Caki2 (cell line): ENCODE data around the gene KCNJ6. TPM values are rescaled to one million over a fixed set of nuclear protein-coding genes. Genes with fewer than 3 reads are reported as not detected.
A peak's percentile ranks its signal among the peaks of the same experiment; 100 is the strongest.
"Not testable (repeated sequence)": the region's sequence is repeated elsewhere in the genome, so short reads cannot be mapped to it uniquely, and the experiment has no call there.

Experiments
- DNase-seq: peaks from one replicate; pipeline ENCODE4 v3.0.0-alpha.2; 2015; ENCODE audit warnings: low read depth
- in situ Hi-C: cut with HindIII; loops from 2 replicates; pipeline ENCODE4 v1.10.0; 2016; ENCODE audit warnings: low sequenced_read_pairs, low pct_unique_long_range_greater_than_20kb, mixed read lengths
- total RNA-seq: library from RNA; depleted of rRNA; stranded (reverse); fragments of >200 nt; shearing (Covaris generic); gene quantifications from 2 replicates; pipeline ENCODE4 v1.2.3, GENCODE V29; 2014; ENCODE audit warnings: low replicate concordance

The KCNJ6 gene
- total RNA-seq, 1 experiment from 2014 or later: not detected

DNA sequence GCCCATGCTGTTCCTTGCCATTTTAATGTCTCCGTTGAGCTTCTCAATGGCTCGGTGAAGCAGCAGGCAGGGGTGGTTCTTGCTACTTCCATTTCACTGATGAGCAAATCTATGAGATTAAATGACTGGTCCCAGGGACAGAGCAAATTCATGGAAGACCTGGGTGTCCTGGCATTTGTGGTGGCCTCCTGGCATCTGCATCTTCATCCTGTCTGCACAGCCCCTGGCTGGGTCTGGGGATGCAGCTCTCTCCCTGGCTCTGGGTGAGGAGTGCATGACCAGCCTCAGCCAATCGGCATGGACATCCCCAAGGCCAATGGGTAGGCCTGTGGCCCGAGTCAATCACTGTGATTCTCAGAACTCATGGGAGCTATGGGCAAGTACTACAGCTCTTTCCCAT is 261.7 kb downstream of the KCNJ6 start:
- in situ Hi-C loops: no loop called here
- no peak for DNase-seq

DNA sequence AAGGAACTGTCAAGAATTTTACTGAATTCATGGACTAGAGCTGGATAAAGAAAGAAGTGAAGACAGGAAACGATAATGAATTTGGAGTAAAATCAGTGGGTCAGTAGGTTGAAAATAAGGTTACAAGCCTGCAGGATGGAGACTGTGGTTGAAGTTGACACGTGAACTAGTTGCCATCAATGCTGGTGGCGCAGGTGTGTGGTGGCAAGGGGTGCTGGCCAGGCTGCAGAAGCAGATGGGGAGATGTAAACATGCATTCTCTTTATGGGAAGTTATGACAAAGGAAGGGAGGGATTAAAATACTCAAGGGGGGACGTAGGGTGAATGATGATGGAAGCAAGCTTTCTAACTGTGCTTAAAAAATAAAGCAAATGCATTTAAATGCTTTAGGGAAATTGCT is 263.1 kb downstream of the KCNJ6 start:
- DNase-seq: no peak
- in situ Hi-C loops: no loop called here

DNA sequence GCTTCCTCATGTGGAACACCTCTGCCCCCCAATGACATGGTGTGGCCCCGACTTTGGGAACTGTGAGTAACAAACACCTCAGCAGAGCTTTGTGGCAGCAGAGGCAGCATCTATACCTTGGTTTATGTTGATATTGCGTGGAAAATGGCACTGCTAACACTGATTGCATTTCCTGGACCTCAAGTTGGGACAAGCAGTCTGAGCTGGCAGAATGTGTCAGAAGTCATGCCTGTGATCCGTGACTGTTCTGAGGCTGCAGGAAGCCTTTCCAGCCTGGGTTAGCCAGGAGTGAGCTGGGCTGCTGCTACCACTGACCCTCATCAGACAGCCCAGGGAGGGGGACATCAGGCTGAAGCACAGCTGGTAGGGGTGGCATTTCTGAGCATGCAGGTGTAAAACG is 268.5 kb downstream of the KCNJ6 start:
- in situ Hi-C loops: no loop called here
- peak; percentile 54 for DNase-seq

DNA sequence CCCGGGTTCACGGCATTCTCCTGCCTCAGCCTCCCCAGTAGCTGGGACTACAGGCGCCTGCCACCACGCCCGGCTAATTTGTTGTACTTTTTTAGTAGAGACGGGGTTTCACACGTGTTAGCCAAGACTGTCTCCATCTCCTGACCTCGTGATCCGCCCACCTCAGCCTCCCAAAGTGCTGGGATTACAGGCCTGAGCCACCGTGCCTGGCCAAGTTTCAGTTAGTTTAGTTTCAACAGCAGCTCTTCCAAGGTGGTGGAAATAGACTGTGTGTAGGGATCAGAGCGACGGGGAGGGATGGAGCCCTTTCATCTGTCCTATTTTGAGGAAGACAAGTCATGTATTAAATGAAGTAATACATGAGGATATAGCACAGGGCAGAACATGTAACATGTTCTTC is 269.5 kb downstream of the KCNJ6 start:
- in situ Hi-C loops, DNase-seq: not testable (repeated sequence)

DNA sequence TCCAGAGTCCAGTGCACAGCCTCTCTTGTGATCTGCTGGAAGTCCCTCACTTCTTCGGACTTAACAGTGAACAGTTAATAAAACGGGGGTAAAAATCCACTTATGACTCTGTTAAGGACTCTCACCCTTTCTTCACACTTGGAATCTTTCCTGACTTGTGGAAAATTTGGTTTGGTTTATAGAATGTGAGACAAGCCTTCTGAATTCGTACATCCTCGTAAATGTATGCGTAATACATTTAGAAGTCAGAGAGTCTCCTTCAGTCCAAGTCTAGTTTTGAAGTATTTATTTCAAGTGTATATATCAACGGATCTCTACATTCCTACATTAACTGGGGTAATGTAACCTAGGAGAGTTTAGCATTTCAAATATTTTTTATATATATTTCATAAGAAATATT is 270.4 kb downstream of the KCNJ6 start:
- in situ Hi-C loops: no loop called here
- DNase-seq: no peak

DNA sequence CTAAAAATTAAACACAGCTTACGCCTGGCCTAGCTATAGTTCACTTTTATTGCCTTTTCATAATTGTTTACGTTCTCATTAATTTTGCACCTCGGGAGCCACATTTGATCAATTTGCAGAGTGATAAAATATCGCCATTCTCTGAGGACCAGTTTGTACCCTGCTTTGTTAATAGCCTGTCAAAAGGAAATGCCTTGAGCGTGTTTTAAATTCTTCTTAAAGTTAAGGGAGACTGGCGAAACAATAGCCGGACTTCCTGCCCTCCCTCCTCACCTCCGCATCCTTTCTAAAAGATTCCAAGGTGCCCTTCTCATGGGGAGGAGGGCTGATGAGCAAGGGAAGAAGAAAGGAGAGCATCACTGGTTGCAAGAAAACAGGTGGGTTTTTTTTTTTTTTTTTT is 271.6 kb downstream of the KCNJ6 start:
- no peak for DNase-seq
- in situ Hi-C loops: no loop called here

DNA sequence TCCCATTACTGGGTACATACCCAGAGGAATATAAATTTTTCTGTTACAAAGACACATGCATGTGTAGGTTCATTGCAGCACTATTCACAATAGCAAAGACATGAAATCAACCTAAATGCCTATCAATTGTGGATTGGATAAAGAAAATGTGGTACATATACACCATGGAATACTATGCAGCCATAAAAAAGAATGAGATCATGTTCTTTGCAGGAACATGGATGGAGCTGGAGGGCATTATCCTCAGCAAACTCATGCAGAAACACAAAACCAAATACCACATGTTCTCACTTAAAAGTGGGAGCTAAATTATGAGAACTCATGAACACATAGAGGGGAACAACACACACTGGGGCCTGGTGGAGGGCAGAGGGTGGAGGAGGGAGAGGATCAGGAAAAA is 272.4 kb downstream of the KCNJ6 start:
- DNase-seq, in situ Hi-C loops: not testable (repeated sequence)

DNA sequence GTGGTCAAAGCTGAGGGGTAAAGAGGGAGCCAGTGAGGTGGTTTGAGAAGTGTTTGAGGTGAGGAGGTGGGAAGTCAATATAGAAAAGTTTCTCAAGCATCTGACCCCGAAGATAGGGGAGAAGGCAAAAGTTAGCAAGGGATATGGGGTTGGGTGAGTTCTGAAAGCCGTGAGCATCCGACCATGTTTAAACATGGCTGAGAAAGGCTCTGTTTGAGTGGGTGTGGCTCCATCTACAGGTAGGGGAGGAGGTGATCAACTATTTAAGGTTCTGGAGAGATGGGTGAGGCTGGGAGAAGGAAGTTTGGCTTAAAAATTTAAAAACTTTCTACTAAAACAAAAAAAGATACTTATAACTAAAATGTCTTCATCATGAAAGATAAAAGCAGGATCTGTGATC is 273.8 kb downstream of the KCNJ6 start:
- DNase-seq: no peak
- in situ Hi-C loops: no loop called here

DNA sequence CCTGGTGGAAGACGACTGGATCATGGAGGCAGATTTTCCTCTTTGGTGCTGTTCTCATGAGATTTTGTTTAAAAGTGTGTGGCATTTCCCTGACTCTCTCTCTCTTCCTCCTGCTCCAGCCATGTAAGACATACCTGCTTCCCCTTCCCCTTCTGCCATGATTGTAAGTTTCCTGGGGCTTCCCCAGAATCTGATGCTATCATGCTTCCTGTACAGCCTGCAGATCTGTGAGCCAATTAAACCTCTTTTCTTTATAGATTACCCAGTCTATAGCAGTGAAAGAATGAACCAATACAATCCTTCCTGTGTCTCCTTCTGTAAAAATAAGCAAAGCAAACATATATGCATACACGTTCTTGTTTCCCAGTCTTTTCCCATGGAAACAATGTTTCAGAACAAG is 276.5 kb downstream of the KCNJ6 start:
- no peak for DNase-seq
- in situ Hi-C loops: no loop called here

DNA sequence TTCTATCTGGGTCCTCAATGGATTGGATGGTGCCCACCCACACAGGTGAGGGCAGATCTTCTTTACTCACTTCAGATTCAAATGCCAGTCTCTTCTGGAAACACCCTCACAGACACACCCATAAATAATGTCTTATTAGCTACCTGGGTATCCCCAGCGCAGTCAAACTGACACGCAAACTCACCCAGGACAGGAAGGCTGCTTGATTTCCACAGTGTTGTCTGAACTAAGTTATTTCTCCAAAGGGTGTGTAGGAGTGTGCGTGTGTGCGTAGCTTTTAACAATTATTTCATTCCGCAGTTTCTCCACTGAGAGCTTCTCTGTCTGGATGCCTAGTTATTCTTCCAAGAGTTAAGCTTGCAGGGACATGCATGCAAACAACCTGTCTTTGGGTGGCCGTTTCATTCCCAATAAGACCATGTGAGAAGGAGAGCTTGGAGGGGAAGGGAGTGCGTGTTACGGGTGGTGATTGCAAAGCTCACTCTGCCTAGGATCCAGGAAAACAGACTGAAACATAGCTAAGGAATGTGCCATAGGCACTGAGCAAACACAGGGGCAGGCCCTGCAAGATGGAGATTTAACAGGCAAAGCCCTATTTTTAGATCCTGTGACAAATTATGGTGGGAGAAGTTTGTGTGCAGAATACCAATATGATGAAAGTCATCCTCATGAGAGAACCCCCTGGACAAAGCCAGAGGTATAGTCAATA is 280.0 kb downstream of the KCNJ6 start:
- DNase-seq: peak; percentile 42
- in situ Hi-C loops: no loop called here

DNA sequence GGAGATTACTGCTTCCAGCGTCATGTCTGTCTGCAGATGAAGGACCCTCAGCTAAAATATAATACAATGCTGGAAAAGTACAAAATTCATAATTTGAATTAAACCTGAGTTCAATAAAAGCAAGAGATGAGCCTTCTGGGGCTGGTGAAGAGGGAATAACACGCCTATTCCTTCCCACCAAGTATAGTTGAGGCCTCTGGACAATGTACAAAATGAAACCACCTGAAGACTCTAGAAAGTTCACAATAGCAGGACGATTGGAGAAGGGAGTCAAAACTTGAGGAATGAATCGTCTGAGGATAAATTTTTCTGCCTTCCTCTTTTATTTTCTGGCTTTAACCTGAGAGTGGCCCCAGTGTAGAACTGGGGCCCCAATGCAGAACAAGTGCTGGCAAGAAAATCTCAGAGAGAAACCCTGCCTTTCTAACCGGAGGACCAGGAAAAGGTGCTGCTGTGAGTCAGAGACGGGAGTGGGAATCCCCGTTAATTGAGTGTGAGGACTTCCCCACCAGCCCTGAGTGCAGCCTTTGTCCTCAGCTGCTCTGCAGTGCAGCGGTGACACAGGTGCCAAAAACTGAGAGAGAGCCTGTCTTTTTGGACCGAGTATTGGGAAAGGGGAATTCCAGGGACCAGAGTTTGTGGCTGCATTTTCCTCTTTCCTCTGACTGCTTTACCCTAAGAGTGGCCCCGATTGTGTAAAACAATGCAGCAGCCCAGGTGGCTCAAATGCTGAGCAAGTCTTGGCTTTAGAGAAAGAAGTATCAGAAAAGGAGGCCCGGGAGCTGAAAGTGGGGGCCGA is 284.7 kb downstream of the KCNJ6 start:
- peak; percentile 61 for DNase-seq
- in situ Hi-C loops: no loop called here

DNA sequence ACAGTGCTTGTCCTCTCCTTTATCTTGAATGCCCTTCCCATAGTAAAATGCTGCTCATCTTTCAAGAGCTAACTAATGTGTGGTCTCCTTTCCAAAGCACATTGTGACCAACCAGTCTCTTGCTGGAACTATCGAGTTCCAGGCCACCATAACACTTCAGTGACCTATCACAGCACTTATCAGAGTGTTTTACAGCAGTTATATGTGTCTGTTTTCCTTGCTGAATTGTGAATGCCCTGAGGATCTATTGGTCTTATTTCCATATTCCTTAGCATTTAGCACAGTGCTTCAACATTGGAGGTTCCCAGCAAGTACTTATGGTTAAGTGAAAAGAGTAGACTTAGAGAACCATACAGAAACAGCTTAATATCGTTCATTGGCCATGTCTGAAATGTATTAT is 285.4 kb downstream of the KCNJ6 start:
- in situ Hi-C loops: no loop called here
- DNase-seq: no peak

DNA sequence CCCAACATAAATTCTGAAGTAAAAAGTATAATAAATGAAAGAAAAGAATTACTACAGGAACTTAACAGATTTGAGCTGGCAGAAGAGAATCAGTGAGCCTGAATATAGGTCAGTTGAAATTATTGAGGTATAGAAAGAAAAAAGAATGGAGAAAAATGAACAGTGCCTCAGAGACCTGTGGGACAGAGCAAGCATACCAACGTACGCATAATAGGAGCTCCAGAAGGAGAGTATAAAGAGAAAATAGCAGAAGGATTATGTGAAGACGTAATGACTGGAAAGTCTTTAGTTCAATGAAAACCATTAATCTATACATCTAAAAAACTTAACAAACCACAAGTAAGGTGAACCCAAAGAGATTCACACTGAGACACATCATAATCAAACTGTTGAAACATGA is 287.9 kb downstream of the KCNJ6 start:
- DNase-seq: no peak
- in situ Hi-C loops: no loop called here

DNA sequence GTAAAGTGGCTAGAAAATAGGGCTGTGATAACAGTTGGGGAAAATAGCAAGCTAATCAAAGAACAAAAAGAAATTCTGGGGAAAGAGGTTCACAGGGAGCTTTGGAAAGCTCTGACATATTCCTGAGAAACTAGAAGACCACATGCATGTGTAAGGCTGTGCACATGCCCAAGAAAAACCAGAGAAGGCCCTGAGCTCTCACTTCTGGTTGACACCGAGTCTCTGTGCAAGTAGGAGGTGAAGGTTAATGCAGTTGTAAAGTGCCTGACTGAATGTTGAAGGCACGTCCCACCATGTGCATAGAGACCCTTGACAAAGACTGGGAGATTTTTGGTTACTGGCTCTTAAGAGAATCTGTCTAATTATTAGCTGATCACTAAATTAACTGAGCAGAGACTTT is 288.7 kb downstream of the KCNJ6 start:
- DNase-seq: no peak
- in situ Hi-C loops: no loop called here

DNA sequence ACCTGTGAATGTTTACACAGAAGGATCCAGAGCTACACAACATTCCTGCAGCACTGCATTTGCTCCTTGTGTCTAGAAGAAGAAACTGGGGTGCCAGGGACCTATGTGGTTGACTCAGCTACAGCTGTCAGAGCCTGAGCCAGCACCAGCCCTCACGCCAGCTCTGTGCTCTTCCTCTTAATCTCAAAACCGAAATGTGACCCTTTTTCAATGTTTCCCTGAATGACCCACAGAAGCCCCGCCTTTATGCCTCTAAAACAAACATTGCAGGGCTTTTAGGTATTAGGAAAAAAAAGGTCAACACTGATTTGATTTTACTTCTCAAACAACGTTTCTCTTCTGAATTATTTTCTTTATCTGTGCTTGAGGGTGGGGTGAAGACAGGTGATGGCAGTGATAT is 289.2 kb downstream of the KCNJ6 start:
- DNase-seq: no peak

DNA sequence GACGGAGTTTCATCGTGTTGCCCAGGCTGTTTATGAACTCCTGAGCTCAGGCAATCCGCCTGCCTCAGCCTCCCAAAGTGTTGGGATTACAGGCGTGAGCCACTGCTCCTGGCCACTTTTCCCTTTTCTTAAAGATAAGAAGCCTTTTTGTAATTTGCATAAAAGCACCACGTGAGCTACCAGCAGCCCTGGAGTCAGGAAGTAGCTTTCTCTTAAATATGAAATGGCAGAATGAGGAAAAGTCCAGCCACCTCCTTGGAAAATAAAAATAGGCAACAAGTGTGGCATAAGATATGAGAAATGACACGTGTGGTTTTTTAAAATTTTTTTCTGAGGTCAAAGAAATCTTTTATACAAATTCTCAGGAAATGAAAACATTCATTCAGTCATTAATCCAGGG is 289.9 kb downstream of the KCNJ6 start:
- DNase-seq: no peak
- in situ Hi-C loops: no loop called here

More for the DNA sequence above, 289.2 kb downstream of the KCNJ6 start:
- in situ Hi-C loops: no loop called here

DNA sequence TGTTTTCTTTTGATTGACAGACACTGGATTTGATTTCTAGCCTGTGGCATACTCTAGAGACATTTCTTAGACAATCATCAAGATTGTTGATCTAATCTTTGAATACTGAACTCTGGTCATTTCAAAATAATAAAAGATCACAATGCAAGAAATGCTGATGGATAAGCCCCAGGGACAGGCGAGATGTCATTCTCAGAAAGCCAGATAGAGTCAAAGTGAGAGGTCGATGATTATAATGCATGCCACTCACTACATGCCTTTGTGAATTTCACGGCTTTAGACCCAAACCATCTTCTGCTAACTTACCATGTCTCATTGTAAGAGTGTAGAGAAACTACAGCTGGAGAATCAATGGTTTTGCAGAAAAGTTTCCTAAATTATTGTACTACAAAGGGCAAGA is 292.6 kb downstream of the KCNJ6 start:
- in situ Hi-C loops: no loop called here
- no peak for DNase-seq

DNA sequence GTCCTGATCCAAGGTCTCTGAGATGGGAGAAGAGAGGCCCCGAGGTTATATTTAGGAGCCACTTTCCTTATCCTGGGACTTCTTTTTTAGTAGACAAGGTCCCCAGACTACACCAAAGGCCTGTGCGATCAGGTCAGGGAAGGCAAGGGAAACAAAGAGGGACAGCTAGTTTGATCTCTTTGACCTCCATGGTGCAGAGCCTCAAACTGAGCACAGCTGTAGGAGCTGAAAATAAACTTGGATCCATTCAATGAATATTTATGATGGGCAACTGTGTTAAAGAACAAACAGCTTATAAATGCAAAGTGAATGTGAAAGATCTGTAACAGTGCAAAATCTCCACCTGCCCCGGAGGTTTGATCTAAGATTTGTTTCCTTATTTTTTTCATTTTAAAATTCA is 293.1 kb downstream of the KCNJ6 start:
- DNase-seq: no peak
- in situ Hi-C loops: no loop called here

DNA sequence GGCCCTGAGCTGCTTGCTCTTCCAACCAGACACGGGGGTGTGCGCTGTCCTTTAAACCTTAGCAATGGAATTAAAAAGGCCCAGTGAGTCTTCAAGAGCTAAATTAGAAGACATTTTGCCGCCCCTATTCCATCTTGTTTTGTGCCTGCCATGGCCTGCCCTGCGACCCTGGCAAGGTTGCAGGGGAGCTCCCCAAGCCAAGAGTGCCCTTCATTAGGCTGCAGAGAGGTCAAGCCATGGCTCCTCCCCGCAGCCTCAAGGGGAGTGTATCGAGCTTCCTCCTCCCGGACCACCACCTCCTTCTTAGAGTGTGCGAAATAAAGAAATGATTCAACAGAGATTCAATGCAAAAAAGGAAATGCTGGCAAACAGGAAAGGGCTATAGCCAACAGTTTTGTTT is 293.5 kb downstream of the KCNJ6 start:
- DNase-seq: no peak
- in situ Hi-C loops: no loop called here

DNA sequence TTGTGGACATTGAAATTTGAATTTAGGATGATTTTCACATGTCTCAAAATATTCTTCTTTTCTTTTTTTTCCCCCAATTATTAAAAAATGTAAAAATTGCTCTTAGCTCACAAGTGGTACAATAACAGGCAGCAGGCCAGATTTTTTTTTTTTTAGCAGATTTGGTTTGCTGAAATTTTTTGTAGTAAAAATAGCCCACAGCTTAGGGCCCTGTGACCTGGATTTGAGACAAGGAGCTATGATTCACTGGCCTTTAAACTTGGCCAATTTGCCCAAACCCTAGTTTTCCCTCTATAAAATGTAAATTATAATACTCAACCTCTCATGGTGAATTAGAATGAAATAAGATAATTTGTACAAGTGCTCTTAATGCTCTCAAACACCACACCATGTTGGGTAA is 295.9 kb downstream of the KCNJ6 start:
- no peak for DNase-seq
- in situ Hi-C loops: no loop called here
